ENCODE measurements around the gene ATP1A1.

Gene ATP1A1

GRCh38 chr1:116392717-116393404 is 19.8 kb downstream of the ATP1A1 start:
- DNase-seq: no peak

- DNase-seq: no peak
Observed at GRCh38 chr1:116393792-116394191, 20.7 kb downstream of the ATP1A1 start.

DNA sequence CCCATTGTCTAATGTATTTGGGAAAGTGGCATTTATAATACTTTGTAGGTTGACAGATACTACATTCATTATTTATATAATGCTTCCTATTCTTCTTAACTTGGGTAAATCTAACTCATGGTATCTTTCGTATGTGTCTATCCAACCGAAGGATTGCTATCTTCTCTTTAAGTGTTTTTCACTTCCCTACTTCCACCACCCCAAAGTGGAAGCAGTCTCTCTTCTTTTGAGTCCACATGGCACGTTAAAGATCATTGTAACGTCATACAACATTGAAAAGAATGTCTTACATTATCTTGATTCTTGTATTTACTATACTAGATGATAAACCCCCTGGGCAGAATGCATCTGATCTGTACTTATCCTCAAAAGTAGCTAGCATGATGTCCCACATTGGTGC is 21.2 kb downstream of the ATP1A1 start:
- DNase-seq: no peak

GRCh38 chr1:116396769-116397168 is 23.7 kb downstream of the ATP1A1 start:
- DNase-seq: no peak

DNA sequence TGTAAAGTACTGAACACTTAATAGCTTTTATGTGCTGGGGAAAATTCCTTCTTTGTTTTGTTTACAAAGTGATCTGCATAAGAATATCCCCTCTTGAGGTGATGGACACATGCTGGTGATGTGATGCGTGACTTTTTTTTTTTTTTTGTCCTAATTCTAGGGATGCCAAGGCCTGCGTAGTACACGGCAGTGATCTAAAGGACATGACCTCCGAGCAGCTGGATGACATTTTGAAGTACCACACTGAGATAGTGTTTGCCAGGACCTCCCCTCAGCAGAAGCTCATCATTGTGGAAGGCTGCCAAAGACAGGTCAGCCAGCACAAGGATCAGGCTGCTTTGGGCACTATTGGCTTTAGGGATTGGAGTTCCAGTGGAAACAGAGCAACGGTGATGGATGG is 24.7 kb downstream of the ATP1A1 start:
- no peak for DNase-seq

GRCh38 chr1:116400780-116401179 is 27.7 kb downstream of the ATP1A1 start:
- no peak for DNase-seq

DNA sequence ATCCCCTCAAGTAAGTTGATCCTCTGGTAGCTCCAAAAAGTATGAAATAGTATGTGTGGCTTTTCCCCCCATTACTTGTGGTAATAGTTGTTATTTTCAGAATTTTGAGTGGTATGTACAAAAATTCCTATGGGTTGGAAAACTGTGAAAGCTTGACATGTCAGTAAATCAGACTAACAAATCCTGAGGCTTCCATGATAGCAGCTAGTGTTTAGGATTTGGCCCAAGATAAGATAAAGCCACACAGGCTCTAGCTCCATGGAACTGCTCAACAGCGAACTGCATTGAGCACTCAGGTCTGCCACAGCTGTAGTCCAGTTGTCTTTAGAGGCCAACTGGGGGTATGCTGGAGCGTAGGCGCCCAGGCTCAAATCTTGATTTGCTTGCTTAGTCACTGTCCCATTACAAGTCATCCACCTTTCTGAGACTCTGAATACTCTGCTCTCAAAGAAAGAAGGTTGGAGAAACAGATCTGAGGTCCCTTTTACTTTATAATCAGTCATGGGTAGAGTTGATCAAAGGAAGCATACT is 28.7 kb downstream of the ATP1A1 start:
- no peak for DNase-seq

- no peak for DNase-seq
Observed at GRCh38 chr1:116402333-116402732, 29.3 kb downstream of the ATP1A1 start.

DNA sequence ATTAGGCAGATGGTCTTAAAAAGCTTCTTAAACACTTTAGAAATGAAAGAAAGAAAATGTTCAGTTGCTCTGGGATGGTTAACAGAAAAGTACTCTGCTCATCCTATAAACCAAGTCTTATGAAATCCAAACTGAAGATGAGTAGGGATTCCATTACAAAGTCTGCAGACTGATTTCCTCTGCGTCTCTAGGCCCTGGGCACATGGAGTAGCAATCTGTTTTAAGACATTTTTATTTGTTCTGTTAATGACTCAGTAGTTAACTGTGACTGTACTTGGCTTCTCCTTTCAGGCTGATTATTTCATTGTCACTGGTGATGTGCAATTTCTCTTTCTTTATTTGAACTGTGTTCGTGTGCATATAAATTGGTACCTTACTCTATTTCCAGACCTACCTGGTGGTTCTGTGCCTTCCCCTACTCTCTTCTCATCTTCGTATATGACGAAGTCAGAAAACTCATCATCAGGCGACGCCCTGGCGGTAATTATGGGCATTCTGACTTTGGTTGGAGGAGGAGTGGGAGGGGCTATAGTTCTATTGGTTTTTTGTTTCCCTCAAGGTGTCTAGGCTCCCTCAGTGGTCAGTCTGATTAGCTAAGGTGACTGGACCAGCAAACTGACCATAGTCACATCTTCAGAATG is 30.6 kb downstream of the ATP1A1 start:
- no peak for DNase-seq

DNA sequence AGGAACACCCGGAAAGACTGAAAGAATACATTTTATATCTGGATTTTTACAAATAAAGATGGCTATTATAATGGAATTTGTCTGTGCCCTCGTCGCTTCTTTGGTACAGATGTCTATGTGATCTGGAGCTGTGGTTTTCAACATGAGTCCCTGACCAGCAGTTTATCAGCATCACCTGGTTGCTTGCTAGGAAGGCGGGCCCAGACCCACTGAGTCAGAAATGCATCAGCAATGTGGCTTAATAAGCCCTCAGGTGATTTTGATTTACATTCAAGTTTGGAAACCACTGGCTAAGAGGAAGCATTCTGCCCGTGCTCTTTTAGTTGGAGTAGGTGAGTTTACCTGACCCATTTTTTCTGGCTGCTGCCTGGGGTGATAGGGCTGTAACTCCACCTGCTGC is 31.7 kb downstream of the ATP1A1 start:
- DNase-seq: no peak

DNA sequence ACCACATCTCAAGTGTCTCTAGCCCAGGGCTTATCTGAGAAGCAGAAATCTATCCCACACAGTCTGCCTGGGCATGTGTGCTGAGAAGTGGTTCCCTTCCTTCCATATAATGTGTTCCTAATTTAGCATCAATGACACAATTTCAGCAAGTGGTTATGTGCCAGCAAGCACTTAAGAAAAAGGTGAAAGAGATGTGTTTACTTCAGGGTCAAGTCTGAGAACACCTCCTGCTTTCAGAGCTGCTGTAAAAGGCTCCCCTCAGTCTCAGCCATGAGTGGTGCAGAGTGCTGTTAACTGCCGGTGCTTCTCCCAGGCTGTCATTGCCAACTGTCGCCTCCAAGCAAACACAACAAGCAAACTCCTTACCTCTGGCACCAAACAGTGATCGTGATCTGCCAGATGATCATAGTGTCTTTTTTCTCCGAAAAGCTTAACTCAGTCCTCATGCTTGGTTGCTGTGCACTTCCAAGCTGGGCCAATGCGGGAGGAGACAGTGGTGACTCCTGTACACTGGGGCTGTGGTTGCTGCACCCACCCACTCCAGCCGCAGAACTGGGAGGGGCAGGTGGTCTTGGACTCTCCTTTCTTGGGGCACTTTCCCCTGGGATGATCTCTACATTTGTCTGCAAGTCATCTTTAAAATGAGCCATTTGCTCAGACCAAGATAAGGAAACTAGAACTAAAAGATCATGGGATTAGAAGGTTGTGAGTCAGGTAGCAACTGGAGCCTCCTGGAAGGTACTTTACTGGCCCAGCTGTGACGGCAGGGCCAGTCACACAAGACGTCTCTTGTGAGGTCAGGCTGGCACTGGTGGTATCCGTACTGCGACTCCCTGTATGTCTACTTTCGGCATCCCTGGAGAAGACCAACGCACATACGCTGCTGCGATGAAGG is 32.4 kb downstream of the ATP1A1 start:
- no peak for DNase-seq

DNA sequence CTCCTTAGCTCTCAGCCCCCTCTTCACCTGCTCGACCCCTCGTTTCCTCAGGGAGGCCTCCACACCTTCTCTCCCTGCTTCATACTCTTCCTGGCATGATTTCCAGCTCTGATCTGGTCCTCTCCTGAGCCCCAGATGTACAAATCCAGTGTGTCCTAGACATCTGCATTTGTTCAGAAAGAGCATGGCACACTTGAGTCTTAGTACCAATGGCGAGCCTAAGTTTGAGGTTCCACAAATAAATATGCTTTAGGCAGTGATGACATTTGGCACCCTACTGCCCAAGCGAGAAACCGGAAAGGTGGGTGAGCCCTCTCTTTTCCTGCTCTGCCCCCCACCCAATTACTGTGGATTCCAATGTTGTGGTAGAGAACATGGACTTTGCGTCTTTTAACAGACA is 34.0 kb downstream of the ATP1A1 start:
- DNase-seq: no peak

GRCh38 chr1:116408193-116408592 is 35.1 kb downstream of the ATP1A1 start:
- DNase-seq: no peak

- DNase-seq: no peak
Observed at GRCh38 chr1:116408803-116409720, 36.0 kb downstream of the ATP1A1 start.

- DNase-seq: no peak
Observed at GRCh38 chr1:116409751-116410191, 36.7 kb downstream of the ATP1A1 start.

- no peak for DNase-seq
Observed at GRCh38 chr1:116411784-116412479, 38.9 kb downstream of the ATP1A1 start.

DNA sequence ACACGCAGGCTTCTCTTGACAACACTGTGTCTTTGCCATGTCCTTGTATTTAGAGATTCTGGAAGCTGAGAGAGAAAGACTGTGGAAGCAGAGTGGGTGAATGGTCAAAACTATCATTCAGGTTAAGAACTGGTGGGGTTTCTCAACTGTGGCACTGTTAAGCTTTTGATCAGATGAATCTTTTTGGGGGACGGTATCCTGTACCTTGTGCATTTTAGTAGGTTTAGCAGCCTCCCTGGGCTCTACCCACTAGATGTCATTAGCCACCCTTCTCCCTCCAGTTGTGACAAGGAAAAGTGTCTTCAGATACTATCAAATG is 39.4 kb downstream of the ATP1A1 start:
- no peak for DNase-seq

- no peak for DNase-seq
Observed at GRCh38 chr1:116412898-116413297, 39.9 kb downstream of the ATP1A1 start.

DNA sequence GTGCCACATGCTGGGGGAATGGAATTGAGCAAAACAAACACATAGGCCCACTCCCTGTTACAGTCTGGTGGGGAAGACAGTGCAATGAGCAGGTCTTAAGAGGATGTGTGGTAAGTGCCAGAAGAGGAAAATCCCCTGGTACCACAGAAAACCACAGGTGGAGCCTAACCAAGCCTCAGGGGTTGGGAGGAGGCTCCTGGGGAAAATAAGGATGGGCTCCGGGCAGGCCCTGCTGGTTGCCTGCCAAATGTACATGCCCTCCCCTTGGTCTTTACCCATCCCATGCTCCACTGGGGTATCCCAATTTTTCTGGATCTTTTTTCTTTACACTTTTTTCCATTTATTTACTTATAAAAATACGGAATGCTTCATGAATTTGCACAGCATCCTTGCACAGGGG is 40.4 kb downstream of the ATP1A1 start:
- no peak for DNase-seq

- DNase-seq: no peak
Observed at GRCh38 chr1:116414364-116414763, 41.3 kb downstream of the ATP1A1 start.

GRCh38 chr1:116415200-116415698 is 42.2 kb downstream of the ATP1A1 start:
- no peak for DNase-seq
